ENCODE measurements around the gene MIF4GD.
"Not testable (repeated sequence)": the region's sequence is repeated elsewhere in the genome, so short reads cannot be mapped to it uniquely, and the experiment has no call there.

Gene MIF4GD

GRCh38 chr17:75288359-75288758, 17.3 kb upstream of the MIF4GD start:
- WGBS, 2 experiments (ENCODE audit: insufficient coverage in 2 of 2), result no CpG with 5 or more reads among the region's 2 CpGs
- peaks cover 9% of the 10 kb centered on the region for H3K36me3 ChIP-seq (ENCODE audit: control insufficient read depth, insufficient read depth, low read length)
- H3K4me1 ChIP-seq (ENCODE audit: control insufficient read depth, insufficient read depth, low read length, poor library complexity, severe bottlenecking), result no peaks in the 10 kb centered on the region
- no peaks in the 10 kb centered on the region for H3K9me3 ChIP-seq (ENCODE audit: control insufficient read depth, low read length)
- H3K27ac ChIP-seq (ENCODE audit: low read depth, low read length, severe bottlenecking), result no peak overlapping the region
- peak overlapping the region; percentile 80 for H3K4me3 ChIP-seq (ENCODE audit: extremely low read depth, insufficient read depth, low read length, poor library complexity, severe bottlenecking)

GRCh38 chr17:75287221-75287620, 16.2 kb upstream of the MIF4GD start:
- no peaks in the 10 kb centered on the region for H3K9me3 ChIP-seq (ENCODE audit: control insufficient read depth, low read length)
- 92% methylated on average over 9 of the region's 9 CpGs for WGBS, 2 experiments (ENCODE audit: insufficient coverage in 2 of 2)
- H3K36me3 ChIP-seq (ENCODE audit: control insufficient read depth, insufficient read depth, low read length), result peaks cover 12% of the 10 kb centered on the region
- no peak overlapping the region for H3K27ac ChIP-seq (ENCODE audit: low read depth, low read length, severe bottlenecking)
- H3K4me1 ChIP-seq (ENCODE audit: control insufficient read depth, insufficient read depth, low read length, poor library complexity, severe bottlenecking), result no peaks in the 10 kb centered on the region
- no peak overlapping the region for H3K4me3 ChIP-seq (ENCODE audit: extremely low read depth, insufficient read depth, low read length, poor library complexity, severe bottlenecking)

GRCh38 chr17:75285123-75285522, 14.1 kb upstream of the MIF4GD start:
- 96 to 97% methylated on average over 6 of the region's 6 CpGs for WGBS, 2 experiments (ENCODE audit: insufficient coverage in 2 of 2)
- H3K27ac ChIP-seq (ENCODE audit: low read depth, low read length, severe bottlenecking), result no peak overlapping the region
- H3K9me3 ChIP-seq (ENCODE audit: control insufficient read depth, low read length), result no peaks in the 10 kb centered on the region
- no peaks in the 10 kb centered on the region for H3K4me1 ChIP-seq (ENCODE audit: control insufficient read depth, insufficient read depth, low read length, poor library complexity, severe bottlenecking)
- H3K4me3 ChIP-seq (ENCODE audit: extremely low read depth, insufficient read depth, low read length, poor library complexity, severe bottlenecking), result no peak overlapping the region
- peaks cover 17% of the 10 kb centered on the region for H3K36me3 ChIP-seq (ENCODE audit: control insufficient read depth, insufficient read depth, low read length)

GRCh38 chr17:75280189-75280588, 9.2 kb upstream of the MIF4GD start:
- H3K27ac ChIP-seq (ENCODE audit: low read depth, low read length, severe bottlenecking), result not testable (repeated sequence)
- 92 to 94% methylated on average over 3 of the region's 4 CpGs for WGBS, 2 experiments (ENCODE audit: insufficient coverage in 2 of 2)

GRCh38 chr17:75277664-75278071, 6.6 kb upstream of the MIF4GD start:
- H3K4me1 ChIP-seq (ENCODE audit: control insufficient read depth, insufficient read depth, low read length, poor library complexity, severe bottlenecking), result peaks cover 8% of the 10 kb centered on the region
- H3K36me3 ChIP-seq (ENCODE audit: control insufficient read depth, insufficient read depth, low read length), result peaks cover 12% of the 10 kb centered on the region
- WGBS, 2 experiments (ENCODE audit: insufficient coverage in 2 of 2), result 88 to 93% methylated on average over 3 to 5 of the region's 6 CpGs
- H3K4me3 ChIP-seq (ENCODE audit: extremely low read depth, insufficient read depth, low read length, poor library complexity, severe bottlenecking), result no peak overlapping the region
- H3K27ac ChIP-seq (ENCODE audit: low read depth, low read length, severe bottlenecking), result no peak overlapping the region
- no peaks in the 10 kb centered on the region for H3K9me3 ChIP-seq (ENCODE audit: control insufficient read depth, low read length)

More at GRCh38 chr17:75280189-75280588, 9.2 kb upstream of the MIF4GD start:
- not testable (repeated sequence) for H3K4me3 ChIP-seq (ENCODE audit: extremely low read depth, insufficient read depth, low read length, poor library complexity, severe bottlenecking); H3K4me1 ChIP-seq (ENCODE audit: control insufficient read depth, insufficient read depth, low read length, poor library complexity, severe bottlenecking); H3K9me3 ChIP-seq (ENCODE audit: control insufficient read depth, low read length)
- peaks cover 17% of the 10 kb centered on the region for H3K36me3 ChIP-seq (ENCODE audit: control insufficient read depth, insufficient read depth, low read length)

GRCh38 chr17:75273977-75274708, 3.1 kb upstream of the MIF4GD start:
- H3K4me3 ChIP-seq (ENCODE audit: extremely low read depth, insufficient read depth, low read length, poor library complexity, severe bottlenecking), result no peak overlapping the region
- 97% methylated on average over 6 to 7 of the region's 7 CpGs for WGBS, 2 experiments (ENCODE audit: insufficient coverage in 2 of 2)

GRCh38 chr17:75272848-75273184, 1.8 kb upstream of the MIF4GD start:
- Histone ChIP-seq H3K36me3 (ENCODE audit: control insufficient read depth, insufficient read depth, low read length) (peaks cover 7% of the 10 kb centered on the region), H3K27ac (ENCODE audit: low read depth, low read length, severe bottlenecking) (no peak overlapping the region), H3K4me3 (ENCODE audit: extremely low read depth, insufficient read depth, low read length, poor library complexity, severe bottlenecking) (no peak overlapping the region), H3K9me3 (ENCODE audit: control insufficient read depth, low read length) (no peaks in the 10 kb centered on the region), H3K4me1 (ENCODE audit: control insufficient read depth, insufficient read depth, low read length, poor library complexity, severe bottlenecking) (peaks cover 14% of the 10 kb centered on the region)
- 90 to 100% methylated on average over 2 to 3 of the region's 3 CpGs for WGBS, 2 experiments (ENCODE audit: insufficient coverage in 2 of 2)

More at GRCh38 chr17:75273977-75274708, 3.1 kb upstream of the MIF4GD start:
- Histone ChIP-seq H3K27ac (ENCODE audit: low read depth, low read length, severe bottlenecking) (no peak overlapping the region), H3K4me1 (ENCODE audit: control insufficient read depth, insufficient read depth, low read length, poor library complexity, severe bottlenecking) (peaks cover 14% of the 10 kb centered on the region), H3K9me3 (ENCODE audit: control insufficient read depth, low read length) (no peaks in the 10 kb centered on the region), H3K36me3 (ENCODE audit: control insufficient read depth, insufficient read depth, low read length) (peaks cover 7% of the 10 kb centered on the region)

GRCh38 chr17:75271955-75272847, 1.2 kb upstream of the MIF4GD start:
- Histone ChIP-seq H3K9me3 (ENCODE audit: control insufficient read depth, low read length) (no peaks in the 10 kb centered on the region), H3K4me1 (ENCODE audit: control insufficient read depth, insufficient read depth, low read length, poor library complexity, severe bottlenecking) (peaks cover 10% of the 10 kb centered on the region), H3K4me3 (ENCODE audit: extremely low read depth, insufficient read depth, low read length, poor library complexity, severe bottlenecking) (peak overlapping the region; percentile 85), H3K36me3 (ENCODE audit: control insufficient read depth, insufficient read depth, low read length) (peaks cover 6% of the 10 kb centered on the region), H3K27ac (ENCODE audit: low read depth, low read length, severe bottlenecking) (no peak overlapping the region)
- WGBS, 2 experiments (ENCODE audit: insufficient coverage in 2 of 2), result 66 to 76% methylated on average over 18 to 24 of the region's 24 CpGs

GRCh38 chr17:75271233-75271954, 363 bp upstream of the MIF4GD start:
- peaks cover 8% of the 10 kb centered on the region for H3K36me3 ChIP-seq (ENCODE audit: control insufficient read depth, insufficient read depth, low read length)
- WGBS, 2 experiments (ENCODE audit: insufficient coverage in 2 of 2), result 1 to 2% methylated on average over 49 to 72 of the region's 74 CpGs
- H3K27ac ChIP-seq (ENCODE audit: low read depth, low read length, severe bottlenecking), result no peak overlapping the region
- no peaks in the 10 kb centered on the region for H3K9me3 ChIP-seq (ENCODE audit: control insufficient read depth, low read length)
- peaks cover 10% of the 10 kb centered on the region for H3K4me1 ChIP-seq (ENCODE audit: control insufficient read depth, insufficient read depth, low read length, poor library complexity, severe bottlenecking)
- H3K4me3 ChIP-seq (ENCODE audit: extremely low read depth, insufficient read depth, low read length, poor library complexity, severe bottlenecking), result peak overlapping the region; percentile 85

- 1 to 4% methylated on average over 42 to 46 of the region's 47 CpGs for WGBS, 2 experiments (ENCODE audit: insufficient coverage in 2 of 2)
- Histone ChIP-seq H3K9me3 (ENCODE audit: control insufficient read depth, low read length) (no peaks in the 10 kb centered on the region), H3K36me3 (ENCODE audit: control insufficient read depth, insufficient read depth, low read length) (peaks cover 17% of the 10 kb centered on the region), H3K27ac (ENCODE audit: low read depth, low read length, severe bottlenecking) (peak overlapping the region; percentile 53), H3K4me1 (ENCODE audit: control insufficient read depth, insufficient read depth, low read length, poor library complexity, severe bottlenecking) (peaks cover 10% of the 10 kb centered on the region), H3K4me3 (ENCODE audit: extremely low read depth, insufficient read depth, low read length, poor library complexity, severe bottlenecking) (peak overlapping the region; percentile 85)
Measured at GRCh38 chr17:75270218-75270965, 639 bp downstream of the MIF4GD start.

All from mesodermal cell (in vitro differentiated cells).